ENCODE results near the gene CILP2.
A peak's percentile ranks its signal among the peaks of the same experiment; 100 is the strongest.

Gene CILP2

GRCh38 chr19:19538061-19538784, at the start of gene CILP2:
TSS of gene CILP2 (plus strand) at chr19:19538265. CDS start at chr19:19538350, 85 bp downstream.
- DNase-seq = peak; percentile 27

DNA sequence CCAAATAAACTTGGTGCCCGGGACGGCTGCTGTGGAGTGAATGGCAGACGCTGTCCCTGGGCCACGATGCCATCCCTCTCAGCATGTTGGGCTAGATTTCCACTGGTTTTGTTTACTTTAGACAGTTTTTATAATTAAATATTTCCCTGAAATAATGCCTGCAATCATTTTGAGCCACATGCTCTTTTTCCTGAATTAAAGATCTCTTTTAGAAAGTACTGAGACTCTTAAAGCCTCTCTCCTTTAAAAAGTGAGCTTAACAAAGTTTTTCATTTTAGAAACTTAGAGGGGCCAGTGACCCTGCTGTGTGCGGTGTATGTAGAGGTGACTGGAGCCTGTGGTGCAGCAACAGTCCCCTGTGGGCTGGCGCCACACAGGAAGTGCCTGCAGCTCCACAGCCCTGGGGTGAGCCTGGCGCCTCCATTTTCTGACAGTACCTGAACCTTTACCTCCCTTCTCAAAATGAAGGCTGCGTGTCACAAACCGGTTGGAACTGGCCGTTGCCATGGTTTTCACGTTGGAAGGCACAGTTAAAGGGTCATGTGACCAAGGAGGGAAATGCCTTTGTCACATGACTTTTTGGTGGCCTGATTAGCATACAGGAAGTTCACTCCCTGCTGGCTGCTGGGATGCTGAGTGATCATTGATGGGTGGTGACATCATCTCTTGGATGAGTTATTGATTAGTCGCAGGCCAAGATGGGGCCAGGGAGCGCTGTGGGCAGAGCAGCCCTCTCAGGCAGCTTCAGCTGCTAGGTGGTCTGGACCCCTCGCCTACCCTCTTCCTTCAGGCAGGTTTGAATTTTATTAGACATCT, 49.0 kb upstream of the CILP2 start:
- peak; percentile 83 for DNase-seq

DNA sequence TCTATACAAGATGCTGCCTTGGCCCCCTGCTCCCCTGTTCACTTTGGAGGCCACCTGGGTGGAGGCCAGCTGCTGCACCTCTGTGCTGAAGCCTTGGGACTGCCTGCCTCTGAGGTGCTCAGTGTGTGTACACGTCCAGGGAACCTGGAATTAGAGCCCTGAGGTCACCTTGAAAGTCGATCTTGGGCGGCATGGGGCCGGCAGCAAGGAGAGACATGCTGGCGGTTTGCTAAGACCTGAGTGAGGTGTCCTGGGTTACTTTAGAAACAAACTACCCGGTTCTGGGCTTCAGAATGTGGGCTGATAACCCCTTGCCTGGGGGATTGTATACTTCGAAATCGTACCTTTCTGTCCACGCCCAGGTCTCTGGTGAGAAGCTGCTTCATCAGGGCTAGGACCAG, 48.3 kb upstream of the CILP2 start:
- no peak for DNase-seq

DNA sequence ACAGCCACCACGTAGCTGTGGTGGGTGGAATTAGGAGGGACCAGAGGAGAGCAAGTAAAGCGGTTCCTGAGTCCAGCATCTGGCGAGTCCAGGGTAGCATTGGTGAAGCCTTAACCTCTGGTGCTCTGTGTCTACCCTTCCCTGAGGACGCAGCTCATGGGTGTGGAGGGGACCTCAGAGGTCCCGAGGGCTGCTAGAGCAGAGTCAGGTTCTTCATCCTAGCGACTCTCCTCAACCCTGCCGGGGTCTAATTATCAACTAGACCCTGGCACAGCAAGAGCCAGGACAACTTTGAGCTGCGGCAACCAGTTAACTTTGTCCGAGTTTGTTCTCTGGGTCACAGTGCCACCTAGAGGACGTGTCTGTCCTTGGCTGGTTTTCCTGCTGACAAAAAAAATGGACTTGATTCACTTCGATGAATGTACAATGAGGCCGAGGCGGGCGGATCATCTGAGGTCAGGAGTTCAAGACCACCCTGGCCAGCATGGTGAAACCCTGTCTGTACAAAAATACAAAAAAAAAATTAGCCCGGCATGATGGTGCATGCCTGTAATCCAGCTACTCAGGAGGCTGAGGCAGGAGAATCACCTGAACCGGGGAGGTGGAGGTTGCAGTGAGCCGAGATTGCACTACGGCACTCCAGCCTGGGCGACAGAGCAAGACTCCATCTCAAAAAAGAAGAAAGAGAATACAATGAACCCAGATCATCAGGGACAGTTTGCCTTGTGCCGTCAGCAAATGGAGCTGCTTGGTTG, 47.7 kb upstream of the CILP2 start:
- peak; percentile 72 for DNase-seq

GRCh38 chr19:19491321-19492025, 46.6 kb upstream of the CILP2 start:
- no peak for DNase-seq

DNA sequence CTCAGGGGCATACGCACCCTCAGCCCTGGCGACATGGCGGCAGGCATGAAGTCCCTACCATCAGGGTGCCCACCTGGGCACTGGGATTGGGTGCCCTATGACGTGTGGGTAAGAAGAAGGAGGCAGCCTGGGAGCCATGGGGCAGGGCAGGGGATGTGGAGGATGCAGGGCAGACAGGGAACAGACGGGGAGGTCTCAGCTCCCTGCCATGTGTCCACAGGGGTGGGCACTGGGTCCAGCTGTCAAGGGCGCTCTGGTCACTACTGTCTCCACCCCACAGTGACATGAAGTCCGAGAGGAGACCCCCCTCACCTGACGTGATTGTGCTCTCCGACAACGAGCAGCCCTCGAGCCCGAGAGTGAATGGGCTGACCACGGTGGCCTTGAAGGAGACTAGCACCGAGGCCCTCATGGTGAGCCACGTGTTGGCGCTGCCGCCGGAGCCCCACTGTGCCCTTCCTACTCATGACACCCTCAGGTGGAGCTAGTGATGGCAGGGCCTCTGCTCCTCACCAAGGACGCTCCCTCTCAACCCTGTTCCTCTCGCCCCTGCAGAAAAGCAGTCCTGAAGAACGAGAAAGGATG, 45.9 kb upstream of the CILP2 start:
- no peak for DNase-seq

- no peak for DNase-seq
Measured at GRCh38 chr19:19493841-19494546, 44.1 kb upstream of the CILP2 start.

- DNase-seq = no peak
Measured at GRCh38 chr19:19495614-19496603, 42.2 kb upstream of the CILP2 start.

DNA sequence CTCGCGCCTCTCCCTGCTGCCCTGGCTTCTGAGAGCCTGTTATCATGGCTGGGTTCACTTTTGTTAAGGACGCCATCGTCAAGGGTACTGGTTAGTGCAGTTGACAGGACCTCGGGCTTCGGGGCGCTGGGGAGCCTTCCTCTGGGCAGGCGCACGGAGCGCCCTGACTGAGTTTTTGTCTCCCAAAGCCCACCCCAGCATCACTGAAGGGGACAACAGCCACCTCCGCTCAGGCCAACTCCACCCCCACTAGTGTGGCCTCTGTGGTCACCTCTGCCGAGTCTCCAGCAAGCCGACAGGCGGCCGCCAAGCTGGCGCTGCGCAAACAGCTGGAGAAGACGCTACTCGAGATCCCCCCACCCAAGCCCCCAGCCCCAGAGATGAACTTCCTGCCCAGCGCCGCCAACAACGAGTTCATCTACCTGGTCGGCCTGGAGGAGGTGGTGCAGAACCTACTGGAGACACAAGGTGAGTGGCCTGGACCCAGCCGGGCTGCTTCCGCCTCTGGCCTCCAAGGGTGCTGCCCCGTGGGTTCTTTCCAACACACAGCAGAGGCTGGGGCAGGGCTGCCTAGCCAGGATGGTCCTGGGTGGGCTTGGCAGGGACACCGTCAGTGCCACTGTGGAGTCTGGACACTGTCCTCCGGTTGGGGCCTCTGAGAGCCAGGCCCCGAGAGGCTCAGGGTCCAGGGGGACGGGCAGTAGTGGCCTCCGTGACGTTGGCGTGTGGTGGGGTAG, 39.6 kb upstream of the CILP2 start:
- DNase-seq = no peak

- no peak for DNase-seq
Measured at GRCh38 chr19:19499272-19499995, 38.6 kb upstream of the CILP2 start.

- no peak for DNase-seq
Measured at GRCh38 chr19:19500975-19501644, 37.0 kb upstream of the CILP2 start.

- no peak for DNase-seq
Measured at GRCh38 chr19:19501798-19502197, 36.3 kb upstream of the CILP2 start.

DNA sequence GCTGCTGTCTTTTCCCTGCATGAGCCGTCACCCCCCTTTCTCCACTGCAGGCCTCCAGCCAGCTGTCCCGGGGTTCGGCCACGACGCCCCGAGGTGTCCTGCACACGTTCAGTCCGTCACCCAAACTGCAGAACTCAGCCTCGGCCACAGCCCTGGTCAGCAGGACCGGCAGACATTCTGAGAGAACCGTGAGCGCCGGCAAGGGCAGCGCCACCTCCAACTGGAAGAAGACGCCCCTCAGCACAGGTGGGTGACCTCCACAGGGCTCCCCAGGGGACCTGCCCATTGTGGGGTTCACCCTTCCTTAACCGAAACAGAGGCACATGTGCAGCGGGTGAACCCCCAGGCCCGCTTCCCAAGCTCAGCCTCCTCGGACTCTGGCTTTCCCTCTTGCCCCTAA, 35.8 kb upstream of the CILP2 start:
- DNase-seq = no peak

- no peak for DNase-seq
Measured at GRCh38 chr19:19502808-19503602, 35.1 kb upstream of the CILP2 start.

- DNase-seq = no peak
Measured at GRCh38 chr19:19504754-19505668, 33.1 kb upstream of the CILP2 start.

GRCh38 chr19:19505669-19506326, 32.3 kb upstream of the CILP2 start:
- no peak for DNase-seq
